SK-N-SH (cell line): ENCODE measurements around the gene SYCE1. TPM values are rescaled to one million over a fixed set of nuclear protein-coding genes. Genes with fewer than 3 reads are reported as not detected.
"Not testable (repeated sequence)": the region's sequence is repeated elsewhere in the genome, so short reads cannot be mapped to it uniquely, and the experiment has no call there.

Experiments
- CTCF ChIA-PET: fragments of 300-600, 350-600 bp; formaldehyde crosslinking; extraction: SDS; loops from one replicate; lab custom pipeline; 2021; lab: Yijun Ruan, JAX
- POLR2A ChIA-PET: fragments of 350-600 bp; sonication (Branson Sonifier 250); formaldehyde crosslinking; extraction: SDS; loops from one replicate; lab custom pipeline; 2020; ENCODE audit warnings: antibody characterized with exemption, inconsistent platforms; lab: Yijun Ruan, JAX
- DNase-seq: peaks from one replicate; pipeline ENCODE4 v3.0.0; 2012
- H2AFZ ChIP-seq: fragments of 200-600 bp; sonication (generic); 2 replicates; pipeline ENCODE4 v1.8.1; 2016; ENCODE audit warnings: antibody characterized with exemption, mild to moderate bottlenecking, low read depth
- H3F3A ChIP-seq: fragments of 200-600 bp; sonication (generic); replicated peaks from 2 replicates; pipeline ENCODE3; 2016; ENCODE audit warnings: antibody characterized with exemption, mild to moderate bottlenecking; ENCODE audit not compliant: insufficient read depth
- H3K27ac ChIP-seq, 2 experiments: fragments of 200-500 bp in 1 of 2; fragments of 200-600 bp in 1 of 2; sonication (Bioruptor generic) in 1 of 2; sonication (generic), shearing (Covaris generic) in 1 of 2; 2 replicates each; pipeline versions ENCODE4 v1.5.1 to v1.6.1; 2014 to 2016; ENCODE audit warnings: low read depth in 2 of 2, inconsistent platforms in 1 of 2, low read length in 1 of 2, mild to moderate bottlenecking in 1 of 2, mixed read lengths in 1 of 2
- H3K27me3 ChIP-seq: fragments of 200-600 bp; sonication (generic), shearing (Covaris generic); 2 replicates; pipeline ENCODE4 v1.6.1; 2016; ENCODE audit warnings: mixed run types; ENCODE audit not compliant: insufficient read depth
- H3K36me3 ChIP-seq, 2 experiments: fragments of 200-500 bp in 1 of 2; fragments of 200-600 bp in 1 of 2; sonication (Bioruptor generic) in 1 of 2; sonication (generic) in 1 of 2; replicated peaks in 1 of 2; 2 replicates each; pipeline versions ENCODE3 to v1.5.1; 2014 to 2016; ENCODE audit warnings: low read length in 1 of 2, mild to moderate bottlenecking in 1 of 2; ENCODE audit not compliant: insufficient read depth in 2 of 2, control insufficient read depth in 1 of 2
- H3K4me1 ChIP-seq, 2 experiments: fragments of 200-500 bp in 1 of 2; fragments of 200-600 bp in 1 of 2; sonication (Bioruptor generic) in 1 of 2; sonication (generic), shearing (Covaris generic) in 1 of 2; 2 replicates each; pipeline versions ENCODE4 v1.5.1 to v1.6.1; 2014 to 2016; ENCODE audit warnings: low read depth in 1 of 2, low read length in 1 of 2, mixed run types in 1 of 2; ENCODE audit not compliant: insufficient read depth in 2 of 2, control insufficient read depth in 1 of 2
- H3K4me2 ChIP-seq: fragments of 200-600 bp; sonication (generic), shearing (Covaris generic); 2 replicates; pipeline ENCODE4 v1.6.1; 2017; ENCODE audit warnings: mixed run types
- H3K4me3 ChIP-seq, 2 experiments: fragments of 200-500 bp in 1 of 2; fragments of 200-600 bp in 1 of 2; sonication (Bioruptor generic) in 1 of 2; sonication (generic), shearing (Covaris generic) in 1 of 2; 2 replicates each; pipeline versions ENCODE4 v1.5.1 to v1.8.1; 2014 to 2016; ENCODE audit warnings: low read depth in 2 of 2, inconsistent platforms in 1 of 2, low read length in 1 of 2, mild to moderate bottlenecking in 1 of 2, mixed read lengths in 1 of 2, moderate library complexity in 1 of 2
- H3K79me2 ChIP-seq: fragments of 200-600 bp; sonication (generic); 2 replicates; pipeline ENCODE4 v1.8.1; 2017; ENCODE audit warnings: mild to moderate bottlenecking; ENCODE audit not compliant: insufficient read depth
- H3K9ac ChIP-seq: fragments of 200-600 bp; sonication (generic); 2 replicates; pipeline ENCODE4 v1.6.1; 2017; ENCODE audit warnings: mixed run types
- H3K9me2 ChIP-seq: fragments of 200-600 bp; sonication (generic); 2 replicates; pipeline ENCODE4 v1.6.1; 2017; ENCODE audit warnings: mixed run types
- H3K9me3 ChIP-seq: fragments of 200-600 bp; sonication (generic); 2 replicates; pipeline ENCODE4 v1.6.1; 2017; ENCODE audit warnings: mixed run types, mild to moderate bottlenecking, moderate library complexity
- H4K20me1 ChIP-seq: fragments of 200-600 bp; sonication (generic); 2 replicates; pipeline ENCODE4 v1.6.1; 2017; ENCODE audit warnings: mild to moderate bottlenecking, mixed run types; ENCODE audit not compliant: insufficient read depth
- ELF1 ChIP-seq: IDR thresholded peaks from 2 replicates; pipeline ENCODE4 v1.4.0; 2012
- EZH2phosphoT487 ChIP-seq: fragments of 200-600 bp; sonication (generic); IDR thresholded peaks from 2 replicates; pipeline ENCODE4 v1.6.1; 2017; ENCODE audit warnings: low read depth, mixed run types, mild to moderate bottlenecking, antibody characterized with exemption, moderate library complexity, borderline replicate concordance
- FOXJ3 ChIP-seq: sonication (generic); formaldehyde crosslinking; IDR thresholded peaks from 2 replicates; pipeline ENCODE4 v1.5.1; 2020; ENCODE audit warnings: mild to moderate bottlenecking, missing genetic modification reagents
- FOXM1 ChIP-seq: IDR thresholded peaks from 2 replicates; pipeline ENCODE4 v1.4.0; 2012; ENCODE audit warnings: low read depth, mild to moderate bottlenecking
- GABPA ChIP-seq: IDR thresholded peaks from 2 replicates; pipeline ENCODE4 v1.4.0; 2012; ENCODE audit warnings: low read depth, mild to moderate bottlenecking
- GATA2 ChIP-seq: sonication (generic); formaldehyde crosslinking; IDR thresholded peaks from 2 replicates; pipeline ENCODE4 v1.5.0; 2020; ENCODE audit warnings: mild to moderate bottlenecking, missing genetic modification reagents
- JUND ChIP-seq: IDR thresholded peaks from 2 replicates; pipeline ENCODE4 v1.4.0; 2012
- MEF2A ChIP-seq: IDR thresholded peaks from 2 replicates; pipeline ENCODE4 v1.4.0; 2012; ENCODE audit warnings: low read depth, borderline replicate concordance
- NRF1 ChIP-seq: IDR thresholded peaks from 2 replicates; pipeline ENCODE4 v1.6.1; 2012; ENCODE audit warnings: low read depth, mild to moderate bottlenecking, low read length
- POLR2AphosphoS5 ChIP-seq: IDR thresholded peaks from 2 replicates; pipeline ENCODE4 v1.6.1; 2012; ENCODE audit warnings: low read depth, low read length
- RAD21 ChIP-seq: IDR thresholded peaks from 2 replicates; pipeline ENCODE4 v1.6.1; 2012; ENCODE audit warnings: mild to moderate bottlenecking, low read length
- SMC3 ChIP-seq: IDR thresholded peaks from 2 replicates; pipeline ENCODE4 v1.6.1; 2012; ENCODE audit warnings: low read depth, low read length, improper control_type of control experiment
- TAF1 ChIP-seq: IDR thresholded peaks from 2 replicates; pipeline ENCODE4 v1.6.1; 2012; ENCODE audit warnings: low read depth, mild to moderate bottlenecking, low read length, moderate library complexity, borderline replicate concordance
- TCF12 ChIP-seq: IDR thresholded peaks from 2 replicates; pipeline ENCODE4 v1.4.0; 2012
- TEAD4 ChIP-seq: IDR thresholded peaks from 2 replicates; pipeline ENCODE4 v1.4.0; 2012; ENCODE audit warnings: mild to moderate bottlenecking, borderline replicate concordance; ENCODE audit not compliant: insufficient read depth
- YY1 ChIP-seq: IDR thresholded peaks from 2 replicates; pipeline ENCODE4 v1.4.0; 2012; ENCODE audit warnings: low read depth, mild to moderate bottlenecking
- WGBS: methylation state at CpG from one replicate; pipeline ENCODE4 v1.1.6; 2017; ENCODE audit warnings: low lambda C conversion rate; 5-methylcytosine and 5-hydroxymethylcytosine counted together
- polyA plus RNA-seq, 3 experiments: library from polyadenylated mRNA; depleted of rRNA; stranded (reverse); fragments of >200 nt; gene quantifications; 2 replicates each; pipeline ENCODE4 v1.2.3, GENCODE V29; 2012
- TF ChIP-seq, protein P1 (sequence below): IDR thresholded peaks from 2 replicates; pipeline ENCODE4 v1.6.1; 2012; ENCODE audit warnings: mild to moderate bottlenecking, low read depth, low read length, moderate library complexity
- TF ChIP-seq, protein P2 (sequence below): IDR thresholded peaks from 2 replicates; pipeline ENCODE4 v1.4.0; 2012; ENCODE audit warnings: low read depth
- TF ChIP-seq, protein P3 (sequence below): IDR thresholded peaks from 2 replicates; pipeline ENCODE4 v1.4.0; 2012; ENCODE audit warnings: low read depth, borderline replicate concordance
- TF ChIP-seq, protein P4 (sequence below): fragments of 200-600 bp; sonication (generic); IDR thresholded peaks from 2 replicates; pipeline ENCODE4 v1.6.1; 2017; ENCODE audit warnings: antibody characterized with exemption, mild to moderate bottlenecking, moderate library complexity

The SYCE1 gene
- polyA plus RNA-seq, 1 of the 3 experiments (the other 2 are of a cell fraction), result not detected

DNA sequence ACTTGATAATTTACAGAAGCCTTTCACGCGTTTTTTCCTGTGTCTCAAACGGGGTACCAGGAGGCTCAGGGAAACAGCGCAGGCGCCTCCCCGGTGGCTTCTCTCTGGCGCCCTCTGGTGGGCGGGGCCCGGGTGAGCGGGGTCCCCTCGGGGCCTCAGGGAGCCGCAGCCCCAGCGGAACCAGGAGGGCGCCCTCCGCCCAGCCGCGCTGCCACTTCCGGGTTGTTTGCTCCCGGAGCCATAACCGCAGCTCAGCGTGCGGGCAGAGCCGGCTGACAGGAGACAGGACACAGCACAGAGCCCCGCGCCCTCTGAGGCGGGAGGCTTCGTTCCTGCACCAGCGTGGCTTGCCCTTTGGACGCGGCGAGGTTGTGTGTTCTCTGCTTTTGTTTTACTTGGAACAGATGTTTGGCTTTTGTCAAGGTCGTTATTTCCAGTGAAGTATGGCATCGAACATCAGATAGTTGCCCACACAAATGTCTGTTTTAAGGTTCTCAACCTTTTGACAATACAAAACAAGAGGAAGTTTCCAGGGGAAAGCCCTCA is 45.1 kb downstream of the SYCE1 start:
- H3K9me2 ChIP-seq, result no peaks in the 10 kb centered on the region
- peak overlapping the region; percentile 49 to 61 for H3K4me3 ChIP-seq
- H3K4me1 ChIP-seq, result peaks cover 0 to 4% of the 10 kb centered on the region in 2 experiments; a peak in 2 of 4 replicates
- ChIA-PET CTCF (interaction anchor here (0.6 to 2.5 kb wide), 9 partner anchors 10 to 191 kb away, joined by 3 to 12 read pairs (median 3); no protein-coding TSS in a partner anchor), POLR2A (no interaction called here)
- H3K9ac ChIP-seq, result 0 out of 2 replicates have a peak overlapping the region, but pooled peaks have one; percentile 17
- H2AFZ ChIP-seq, result peak overlapping the region; percentile 94
- no peak overlapping the region for H3K27ac ChIP-seq
- TF ChIP-seq MEF2A, result no peak
- TF ChIP-seq FOXJ3 (CRISPR knock-in tag), result no peak
- TF ChIP-seq JUND, result no peak
- TF ChIP-seq RAD21, result peak; percentile 39; the same call in 1 of the 2 replicates
- TF ChIP-seq TEAD4, result no peak
- TF ChIP-seq TCF12, result no peak
- peak; percentile 51 for TF ChIP-seq NRF1
- peak; percentile 96 for TF ChIP-seq ELF1
- TF ChIP-seq FOXM1, result no peak
- TF ChIP-seq, protein P1, sequence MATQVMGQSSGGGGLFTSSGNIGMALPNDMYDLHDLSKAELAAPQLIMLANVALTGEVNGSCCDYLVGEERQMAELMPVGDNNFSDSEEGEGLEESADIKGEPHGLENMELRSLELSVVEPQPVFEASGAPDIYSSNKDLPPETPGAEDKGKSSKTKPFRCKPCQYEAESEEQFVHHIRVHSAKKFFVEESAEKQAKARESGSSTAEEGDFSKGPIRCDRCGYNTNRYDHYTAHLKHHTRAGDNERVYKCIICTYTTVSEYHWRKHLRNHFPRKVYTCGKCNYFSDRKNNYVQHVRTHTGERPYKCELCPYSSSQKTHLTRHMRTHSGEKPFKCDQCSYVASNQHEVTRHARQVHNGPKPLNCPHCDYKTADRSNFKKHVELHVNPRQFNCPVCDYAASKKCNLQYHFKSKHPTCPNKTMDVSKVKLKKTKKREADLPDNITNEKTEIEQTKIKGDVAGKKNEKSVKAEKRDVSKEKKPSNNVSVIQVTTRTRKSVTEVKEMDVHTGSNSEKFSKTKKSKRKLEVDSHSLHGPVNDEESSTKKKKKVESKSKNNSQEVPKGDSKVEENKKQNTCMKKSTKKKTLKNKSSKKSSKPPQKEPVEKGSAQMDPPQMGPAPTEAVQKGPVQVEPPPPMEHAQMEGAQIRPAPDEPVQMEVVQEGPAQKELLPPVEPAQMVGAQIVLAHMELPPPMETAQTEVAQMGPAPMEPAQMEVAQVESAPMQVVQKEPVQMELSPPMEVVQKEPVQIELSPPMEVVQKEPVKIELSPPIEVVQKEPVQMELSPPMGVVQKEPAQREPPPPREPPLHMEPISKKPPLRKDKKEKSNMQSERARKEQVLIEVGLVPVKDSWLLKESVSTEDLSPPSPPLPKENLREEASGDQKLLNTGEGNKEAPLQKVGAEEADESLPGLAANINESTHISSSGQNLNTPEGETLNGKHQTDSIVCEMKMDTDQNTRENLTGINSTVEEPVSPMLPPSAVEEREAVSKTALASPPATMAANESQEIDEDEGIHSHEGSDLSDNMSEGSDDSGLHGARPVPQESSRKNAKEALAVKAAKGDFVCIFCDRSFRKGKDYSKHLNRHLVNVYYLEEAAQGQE, result no peak
- TF ChIP-seq, protein P2, sequence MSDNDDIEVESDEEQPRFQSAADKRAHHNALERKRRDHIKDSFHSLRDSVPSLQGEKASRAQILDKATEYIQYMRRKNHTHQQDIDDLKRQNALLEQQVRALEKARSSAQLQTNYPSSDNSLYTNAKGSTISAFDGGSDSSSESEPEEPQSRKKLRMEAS, result peak; percentile 87
- TF ChIP-seq, protein P3, sequence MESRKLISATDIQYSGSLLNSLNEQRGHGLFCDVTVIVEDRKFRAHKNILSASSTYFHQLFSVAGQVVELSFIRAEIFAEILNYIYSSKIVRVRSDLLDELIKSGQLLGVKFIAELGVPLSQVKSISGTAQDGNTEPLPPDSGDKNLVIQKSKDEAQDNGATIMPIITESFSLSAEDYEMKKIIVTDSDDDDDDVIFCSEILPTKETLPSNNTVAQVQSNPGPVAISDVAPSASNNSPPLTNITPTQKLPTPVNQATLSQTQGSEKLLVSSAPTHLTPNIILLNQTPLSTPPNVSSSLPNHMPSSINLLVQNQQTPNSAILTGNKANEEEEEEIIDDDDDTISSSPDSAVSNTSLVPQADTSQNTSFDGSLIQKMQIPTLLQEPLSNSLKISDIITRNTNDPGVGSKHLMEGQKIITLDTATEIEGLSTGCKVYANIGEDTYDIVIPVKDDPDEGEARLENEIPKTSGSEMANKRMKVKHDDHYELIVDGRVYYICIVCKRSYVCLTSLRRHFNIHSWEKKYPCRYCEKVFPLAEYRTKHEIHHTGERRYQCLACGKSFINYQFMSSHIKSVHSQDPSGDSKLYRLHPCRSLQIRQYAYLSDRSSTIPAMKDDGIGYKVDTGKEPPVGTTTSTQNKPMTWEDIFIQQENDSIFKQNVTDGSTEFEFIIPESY, result no peak
- peak; percentile 52 for TF ChIP-seq SMC3
- TF ChIP-seq, protein P4, sequence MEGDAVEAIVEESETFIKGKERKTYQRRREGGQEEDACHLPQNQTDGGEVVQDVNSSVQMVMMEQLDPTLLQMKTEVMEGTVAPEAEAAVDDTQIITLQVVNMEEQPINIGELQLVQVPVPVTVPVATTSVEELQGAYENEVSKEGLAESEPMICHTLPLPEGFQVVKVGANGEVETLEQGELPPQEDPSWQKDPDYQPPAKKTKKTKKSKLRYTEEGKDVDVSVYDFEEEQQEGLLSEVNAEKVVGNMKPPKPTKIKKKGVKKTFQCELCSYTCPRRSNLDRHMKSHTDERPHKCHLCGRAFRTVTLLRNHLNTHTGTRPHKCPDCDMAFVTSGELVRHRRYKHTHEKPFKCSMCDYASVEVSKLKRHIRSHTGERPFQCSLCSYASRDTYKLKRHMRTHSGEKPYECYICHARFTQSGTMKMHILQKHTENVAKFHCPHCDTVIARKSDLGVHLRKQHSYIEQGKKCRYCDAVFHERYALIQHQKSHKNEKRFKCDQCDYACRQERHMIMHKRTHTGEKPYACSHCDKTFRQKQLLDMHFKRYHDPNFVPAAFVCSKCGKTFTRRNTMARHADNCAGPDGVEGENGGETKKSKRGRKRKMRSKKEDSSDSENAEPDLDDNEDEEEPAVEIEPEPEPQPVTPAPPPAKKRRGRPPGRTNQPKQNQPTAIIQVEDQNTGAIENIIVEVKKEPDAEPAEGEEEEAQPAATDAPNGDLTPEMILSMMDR, result peak; percentile 79
- no peak for TF ChIP-seq GATA2 (CRISPR knock-in tag)
- TF ChIP-seq GABPA, result peak; percentile 77
- TF ChIP-seq TAF1, result 0 out of 2 replicates have a peak, but pooled peaks have one; percentile 19
- peak; percentile 66; the same call in 1 of the 2 replicates for TF ChIP-seq YY1
- no peak for TF ChIP-seq EZH2phosphoT487
- peak; percentile 79 for TF ChIP-seq POLR2AphosphoS5
- H3K4me2 ChIP-seq, result peak overlapping the region; percentile 71
- peak; percentile 94 for DNase-seq
- no peaks in the 10 kb centered on the region for H4K20me1 ChIP-seq
- WGBS, result 2% methylated on average over 20 of the region's 33 CpGs
- no peaks in the 10 kb centered on the region for H3K36me3 ChIP-seq
- no peaks in the 10 kb centered on the region for H3F3A ChIP-seq
- H3K9me3 ChIP-seq, result peaks cover 4% of the 10 kb centered on the region; the same call in 1 of the 2 replicates
- H3K79me2 ChIP-seq, result no peaks in the 10 kb centered on the region
- H3K27me3 ChIP-seq, result no peaks in the 10 kb centered on the region

DNA sequence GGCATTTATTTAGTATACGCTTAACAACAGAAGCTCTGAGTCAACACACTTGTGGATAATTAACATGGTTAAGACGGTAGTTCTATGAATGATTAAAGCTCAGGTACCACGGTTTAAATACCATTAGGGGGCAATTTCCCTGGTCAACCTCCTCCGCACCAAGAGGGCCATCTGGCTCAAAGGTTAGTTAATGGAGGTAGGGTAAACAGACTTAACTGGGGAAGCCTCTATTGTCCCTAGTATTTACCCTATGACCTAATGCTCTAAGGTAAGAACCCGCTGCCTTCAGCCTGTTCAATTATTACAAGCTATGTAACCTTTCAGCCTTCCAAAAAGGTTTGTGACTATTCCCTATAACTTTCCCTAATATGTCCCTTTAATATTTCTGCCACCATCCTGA is 46.9 kb downstream of the SYCE1 start:
- H3K36me3 ChIP-seq, H4K20me1 ChIP-seq, DNase-seq, H3K4me3 ChIP-seq, H3K27me3 ChIP-seq, H3K4me2 ChIP-seq, H3F3A ChIP-seq, H2AFZ ChIP-seq, H3K27ac ChIP-seq, H3K9me3 ChIP-seq, H3K9me2 ChIP-seq, H3K4me1 ChIP-seq, H3K9ac ChIP-seq, H3K79me2 ChIP-seq, POLR2A ChIA-PET: not testable (repeated sequence)
- CTCF ChIA-PET, result interaction anchor here (2.5 kb wide), 1 partner anchor 189 kb away, joined by 12 read pairs; no protein-coding TSS in a partner anchor
- 35% methylated on average over 5 of the region's 5 CpGs for WGBS
